ENCODE results near the gene PRPF39. TPM values are rescaled to one million over a fixed set of nuclear protein-coding genes. Genes with fewer than 3 reads are reported as not detected.

PRPF39 gene
- 17.8 and 37.8 TPM in 2 replicates for total RNA-seq

GRCh38 chr14:45083976-45084722 lies at the start of gene PRPF39:
TSS of gene PRPF39 (plus strand) at chr14:45084116. CDS start at chr14:45095240, 11,124 bp downstream.

GRCh38 chr14:45134051-45134958 lies 50.4 kb downstream of the PRPF39 start, which contains the start of gene FKBP3:
TSS of gene FKBP3 (minus strand) at chr14:45134481. CDS start at chr14:45134456, 25 bp downstream.

GRCh38 chr14:45135659-45136395 lies 51.9 kb downstream of the PRPF39 start, which contains the start of gene FANCM:
TSS of gene FANCM (plus strand) at chr14:45135930. CDS start at chr14:45136032, 102 bp downstream.

Other genes starting within 250 kb of the PRPF39 start
- 5.0 and 13.6 TPM in 2 replicates for gene KLHL28, start 122.2 kb upstream of the PRPF39 start, total RNA-seq
- gene TOGARAM1, start 121.9 kb upstream of the PRPF39 start, total RNA-seq = 8.9 and 20.6 TPM in 2 replicates
- gene FKBP3, start 50.4 kb downstream of the PRPF39 start, total RNA-seq = 19.3 and 27.0 TPM in 2 replicates
- 6.3 and 12.5 TPM in 2 replicates for gene FANCM, start 51.8 kb downstream of the PRPF39 start, total RNA-seq
- gene MIS18BP1, start 169.1 kb downstream of the PRPF39 start, total RNA-seq = 30.1 and 42.9 TPM in 2 replicates